ENCODE data around the gene MAP3K8. TPM values are rescaled to one million over a fixed set of nuclear protein-coding genes. Genes with fewer than 3 reads are reported as not detected.

Gene MAP3K8
- total and polyA plus RNA-seq, 2 of the 8 experiments (the other 6 are each of a cell fraction or from before 2014, with no cell fraction given): 5.6 to 6.0 TPM

DNA sequence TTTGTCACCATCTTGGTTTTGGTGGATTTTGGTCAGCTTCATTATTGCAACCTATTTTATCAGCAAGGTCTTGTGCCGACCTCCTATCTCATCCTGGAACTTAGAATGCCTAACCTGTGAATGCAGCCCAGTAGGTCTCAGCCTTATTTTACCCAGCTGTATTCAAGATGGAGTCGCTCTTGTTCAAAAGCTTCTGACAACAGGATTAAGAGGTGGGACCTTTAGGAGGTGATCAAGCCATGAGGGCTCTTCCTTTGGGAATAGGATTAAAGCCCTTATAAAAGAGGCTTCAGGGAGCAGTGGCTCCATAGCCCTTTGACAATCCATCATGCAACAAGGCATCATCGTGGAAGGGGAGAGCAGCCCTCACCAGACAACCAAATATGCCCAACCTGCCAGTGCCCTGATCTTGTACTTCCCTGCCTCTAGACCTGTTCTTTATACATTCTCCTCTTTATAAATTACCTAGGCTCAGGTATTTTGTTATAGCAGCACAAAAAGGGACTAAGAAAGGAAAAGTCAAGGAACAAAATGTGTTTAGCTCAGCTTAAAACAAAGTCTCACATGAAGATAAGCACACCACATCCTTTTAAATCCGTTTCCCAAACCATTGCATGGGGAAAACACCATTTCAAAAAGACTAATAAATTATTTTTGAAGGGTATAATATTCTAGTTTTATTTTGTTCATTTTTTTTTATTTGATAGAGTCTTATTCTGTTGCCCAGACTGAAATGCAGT lies 8.5 kb upstream of the MAP3K8 start (continued):
- TF ChIP-seq HDAC2 (IDR thresholded peaks at IDR 0.05; ENCODE audit: borderline replicate concordance in 1 of 2, low read depth in 2 of 2, low read length in 2 of 2) (no peak), CHD1 (IDR thresholded peaks at IDR 0.05; ENCODE audit: low read depth, low read length) (no peak), CBX8 (IDR thresholded peaks at IDR 0.05; ENCODE audit: borderline replicate concordance, low read depth, low read length) (no peak), GTF2F1 (IDR thresholded peaks at IDR 0.05; ENCODE audit: borderline replicate concordance, low read depth, low read length) (no peak)
- TF ChIP-seq, protein P1, sequence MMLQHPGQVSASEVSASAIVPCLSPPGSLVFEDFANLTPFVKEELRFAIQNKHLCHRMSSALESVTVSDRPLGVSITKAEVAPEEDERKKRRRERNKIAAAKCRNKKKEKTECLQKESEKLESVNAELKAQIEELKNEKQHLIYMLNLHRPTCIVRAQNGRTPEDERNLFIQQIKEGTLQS (IDR thresholded peaks at IDR 0.05; ENCODE audit: insufficient read depth, low read depth, low read length): no peak

Data from H1 (cell line).